ENCODE results near the gene MT2A. TPM values are rescaled to one million over a fixed set of nuclear protein-coding genes. Genes with fewer than 3 reads are reported as not detected.

The MT2A gene
- total and polyA plus RNA-seq, 2 experiments from 2014 or later = 211 to 3,441 TPM

DNA sequence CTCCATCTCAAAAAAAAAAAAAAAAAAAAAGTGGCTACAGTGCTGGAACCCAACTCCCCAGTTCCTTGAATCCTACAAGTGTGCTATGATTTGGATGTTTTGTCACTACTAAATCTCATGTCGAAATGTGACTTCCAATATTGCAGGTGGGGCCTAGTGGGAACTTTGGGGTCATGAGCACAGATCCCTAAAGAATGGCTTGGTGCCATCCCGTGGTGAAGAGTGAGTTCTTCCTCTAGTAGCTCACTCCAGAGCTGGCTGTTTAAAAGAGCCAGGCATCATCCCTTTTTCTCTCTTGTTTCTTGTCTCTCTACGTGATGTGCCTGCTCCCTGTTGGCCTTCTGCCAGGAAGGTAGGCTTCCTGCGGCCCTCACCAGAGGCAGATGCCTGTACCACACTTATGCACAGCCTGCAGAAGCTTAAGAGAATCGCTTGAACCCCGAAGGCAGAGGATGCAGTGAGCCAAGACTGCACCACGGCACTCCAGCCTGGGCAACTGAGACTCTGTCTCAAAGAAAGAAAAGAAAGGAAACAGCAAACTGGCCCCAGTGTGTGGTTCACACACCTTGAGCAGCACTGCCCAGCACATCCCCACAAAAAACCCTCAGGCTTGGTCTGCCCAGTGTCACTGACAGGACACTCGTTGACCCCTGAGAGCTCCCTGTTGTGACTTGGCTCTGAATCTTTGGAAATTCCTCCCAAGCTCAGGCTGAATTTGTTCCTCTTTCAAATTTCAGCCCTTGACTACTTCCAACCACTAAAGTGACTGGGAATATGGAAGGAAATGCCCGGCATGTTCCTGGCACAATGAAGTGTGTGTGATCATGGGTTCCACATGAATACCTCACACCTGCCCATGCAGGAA is 20.3 kb downstream of the MT2A start:
- H4K20me1 ChIP-seq (ENCODE audit: insufficient read depth) = no peaks in the 10 kb centered on the region
- TF ChIP-seq EZH2phosphoT487 (IDR thresholded peaks at IDR 0.05; ENCODE audit: insufficient read depth, low read depth) (no peak), EZH2 (IDR thresholded peaks at IDR 0.05; ENCODE audit: insufficient read depth, poor library complexity, severe bottlenecking) (no peak)
- H3K27ac ChIP-seq = no peak overlapping the region
- peaks cover 36% of the 10 kb centered on the region for H3F3A ChIP-seq (ENCODE audit: insufficient read depth)
- WGBS, 2 experiments (ENCODE audit: low coverage in 1 of 2, low lambda C conversion rate in 2 of 2, missing lambda C conversion rate in 2 of 2) = 45 to 48% methylated on average over 9 of the region's 9 CpGs
- no peak overlapping the region for H2AFZ ChIP-seq
- H3K9me2 ChIP-seq (ENCODE audit: insufficient read depth) = no peaks in the 10 kb centered on the region
- in situ Hi-C loops (cut with MboI) = no loop called here
- no peak overlapping the region for H3K9ac ChIP-seq
- H3K36me3 ChIP-seq (ENCODE audit: low read depth) = no peaks in the 10 kb centered on the region
- no peaks in the 10 kb centered on the region for H3K27me3 ChIP-seq (replicated peaks; ENCODE audit: insufficient read depth)
- H3K4me1 ChIP-seq (ENCODE audit: insufficient read depth) = peaks cover 4% of the 10 kb centered on the region; the same call in 1 of the 2 replicates
- no peak overlapping the region for H3K4me2 ChIP-seq (ENCODE audit: unreplicated experiment)
- peak; percentile 37 for DNase-seq
- H3K9me3 ChIP-seq (ENCODE audit: low read depth) = no peaks in the 10 kb centered on the region
- no peak overlapping the region for H3K4me3 ChIP-seq
- H3K79me2 ChIP-seq (ENCODE audit: insufficient read depth) = peaks cover 11% of the 10 kb centered on the region

DNA sequence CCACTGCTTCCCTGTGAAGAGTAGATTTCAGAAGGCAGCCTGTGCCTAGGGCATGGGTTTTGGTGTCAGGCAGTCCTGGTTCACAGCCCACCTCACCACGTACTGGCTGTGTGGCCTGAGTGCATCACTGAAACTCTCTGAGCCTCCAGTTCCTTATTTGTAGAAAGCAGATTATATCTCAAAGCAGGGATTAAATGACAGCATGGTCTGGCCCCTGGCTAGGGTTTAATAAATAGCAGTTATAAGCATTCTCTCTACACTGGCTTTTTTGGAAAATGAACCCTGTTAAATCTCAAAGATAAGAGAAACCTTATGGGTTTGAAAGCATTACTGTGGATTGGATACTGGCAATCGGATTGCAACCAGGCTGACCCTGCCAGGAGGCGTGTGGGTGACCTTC is 21.1 kb downstream of the MT2A start:
- 81 to 85% methylated on average over 3 of the region's 3 CpGs for WGBS, 2 experiments (ENCODE audit: low coverage in 1 of 2, low lambda C conversion rate in 2 of 2, missing lambda C conversion rate in 2 of 2)
- Histone ChIP-seq H3K4me3 (no peak overlapping the region), H4K20me1 (ENCODE audit: insufficient read depth) (no peaks in the 10 kb centered on the region), H3K36me3 (ENCODE audit: low read depth) (no peaks in the 10 kb centered on the region), H3K9ac (no peak overlapping the region), H3K4me1 (ENCODE audit: insufficient read depth) (peaks cover 4% of the 10 kb centered on the region; the same call in 1 of the 2 replicates), H3K4me2 (ENCODE audit: unreplicated experiment) (no peak overlapping the region), H3K9me2 (ENCODE audit: insufficient read depth) (no peaks in the 10 kb centered on the region), H3K27me3 (replicated peaks; ENCODE audit: insufficient read depth) (no peaks in the 10 kb centered on the region), H2AFZ (no peak overlapping the region), H3K9me3 (ENCODE audit: low read depth) (no peaks in the 10 kb centered on the region), H3F3A (ENCODE audit: insufficient read depth) (peaks cover 36% of the 10 kb centered on the region), H3K27ac (no peak overlapping the region), H3K79me2 (ENCODE audit: insufficient read depth) (peaks cover 11% of the 10 kb centered on the region)
- no peak for DNase-seq
- in situ Hi-C loops (cut with MboI) = no loop called here
- no peak for TF ChIP-seq EZH2 (IDR thresholded peaks at IDR 0.05; ENCODE audit: insufficient read depth, poor library complexity, severe bottlenecking)
- TF ChIP-seq EZH2phosphoT487 (IDR thresholded peaks at IDR 0.05; ENCODE audit: insufficient read depth, low read depth) = no peak

DNA sequence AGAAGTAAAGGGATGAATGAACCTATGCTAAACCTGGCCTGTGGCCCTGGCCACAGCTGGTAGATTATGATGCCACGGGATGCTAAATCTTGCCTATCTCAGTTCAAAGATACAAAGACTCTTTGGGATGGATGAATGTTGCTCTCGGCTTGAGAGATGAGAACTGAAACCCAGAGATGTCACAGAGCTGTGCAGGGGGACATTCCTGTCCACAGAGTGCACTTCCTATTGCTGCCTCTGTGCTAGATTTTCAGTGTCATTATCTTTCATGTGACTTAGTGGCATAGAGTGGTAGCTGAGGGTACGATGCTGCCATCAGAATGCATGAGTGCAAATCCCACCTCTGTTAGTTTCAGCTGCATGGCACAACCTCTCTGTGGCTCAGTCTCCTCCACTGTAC is 21.8 kb downstream of the MT2A start:
- H3K27ac ChIP-seq = no peak overlapping the region
- H3K9me3 ChIP-seq (ENCODE audit: low read depth) = no peaks in the 10 kb centered on the region
- H3K79me2 ChIP-seq (ENCODE audit: insufficient read depth) = peaks cover 11% of the 10 kb centered on the region
- no peak overlapping the region for H3K9ac ChIP-seq
- H2AFZ ChIP-seq = no peak overlapping the region
- H3K36me3 ChIP-seq (ENCODE audit: low read depth) = no peaks in the 10 kb centered on the region
- no peaks in the 10 kb centered on the region for H4K20me1 ChIP-seq (ENCODE audit: insufficient read depth)
- H3K27me3 ChIP-seq (replicated peaks; ENCODE audit: insufficient read depth) = no peaks in the 10 kb centered on the region
- no peak overlapping the region for H3K4me2 ChIP-seq (ENCODE audit: unreplicated experiment)
- in situ Hi-C loops (cut with MboI) = no loop called here
- H3K9me2 ChIP-seq (ENCODE audit: insufficient read depth) = no peaks in the 10 kb centered on the region
- 90 to 93% methylated on average over 3 of the region's 3 CpGs for WGBS, 2 experiments (ENCODE audit: low coverage in 1 of 2, low lambda C conversion rate in 2 of 2, missing lambda C conversion rate in 2 of 2)
- TF ChIP-seq EZH2phosphoT487 (IDR thresholded peaks at IDR 0.05; ENCODE audit: insufficient read depth, low read depth) (no peak), EZH2 (IDR thresholded peaks at IDR 0.05; ENCODE audit: insufficient read depth, poor library complexity, severe bottlenecking) (no peak)
- DNase-seq = no peak
- peaks cover 36% of the 10 kb centered on the region for H3F3A ChIP-seq (ENCODE audit: insufficient read depth)
- H3K4me3 ChIP-seq = no peak overlapping the region
- H3K4me1 ChIP-seq (ENCODE audit: insufficient read depth) = peaks cover 4% of the 10 kb centered on the region; the same call in 1 of the 2 replicates

DNA sequence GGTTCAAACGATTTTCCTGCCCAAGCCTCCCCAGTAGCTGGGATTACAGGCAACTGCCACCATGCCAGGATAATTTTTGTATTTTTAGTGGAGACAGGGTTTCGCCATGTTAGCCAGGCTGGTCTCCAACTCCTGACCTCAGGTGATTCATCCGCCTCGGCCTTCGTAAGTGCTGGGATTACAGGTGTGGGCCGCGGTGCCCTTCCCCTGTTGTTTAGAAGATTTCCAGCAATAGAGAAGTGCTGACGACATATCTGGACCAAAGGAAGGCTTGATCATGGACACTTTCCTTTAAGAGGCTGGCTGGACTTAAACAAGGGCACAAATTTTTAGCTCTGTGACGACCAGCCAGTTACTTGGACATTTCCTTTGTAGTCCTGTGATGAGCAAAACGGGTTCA is 22.8 kb downstream of the MT2A start:
- H3K9ac ChIP-seq = no peak overlapping the region
- no peak overlapping the region for H2AFZ ChIP-seq
- no peaks in the 10 kb centered on the region for H3K27me3 ChIP-seq (replicated peaks; ENCODE audit: insufficient read depth)
- no peak overlapping the region for H3K4me2 ChIP-seq (ENCODE audit: unreplicated experiment)
- DNase-seq = no peak
- peaks cover 4% of the 10 kb centered on the region; the same call in 1 of the 2 replicates for H3K4me1 ChIP-seq (ENCODE audit: insufficient read depth)
- no peaks in the 10 kb centered on the region for H3K9me3 ChIP-seq (ENCODE audit: low read depth)
- H4K20me1 ChIP-seq (ENCODE audit: insufficient read depth) = no peaks in the 10 kb centered on the region
- H3K27ac ChIP-seq = no peak overlapping the region
- peaks cover 6% of the 10 kb centered on the region for H3K79me2 ChIP-seq (ENCODE audit: insufficient read depth)
- TF ChIP-seq EZH2phosphoT487 (IDR thresholded peaks at IDR 0.05; ENCODE audit: insufficient read depth, low read depth) = no peak
- TF ChIP-seq EZH2 (IDR thresholded peaks at IDR 0.05; ENCODE audit: insufficient read depth, poor library complexity, severe bottlenecking) = no peak
- in situ Hi-C loops (cut with MboI) = no loop called here
- no peaks in the 10 kb centered on the region for H3K36me3 ChIP-seq (ENCODE audit: low read depth)
- no peak overlapping the region for H3K4me3 ChIP-seq
- 96 to 97% methylated on average over 10 of the region's 10 CpGs for WGBS, 2 experiments (ENCODE audit: low coverage in 1 of 2, low lambda C conversion rate in 2 of 2, missing lambda C conversion rate in 2 of 2)
- H3F3A ChIP-seq (ENCODE audit: insufficient read depth) = peaks cover 31% of the 10 kb centered on the region
- H3K9me2 ChIP-seq (ENCODE audit: insufficient read depth) = no peaks in the 10 kb centered on the region

All from GM23248 (cell line).